OCI-LY3 (cell line): ENCODE data around the gene ZMYND10.

Experiments
- CTCF ChIP-seq: fragments of 200-600, 300-600 bp; sonication (generic); IDR thresholded peaks from 2 replicates; pipeline ENCODE4 v1.5.1; 2014; ENCODE audit warnings: antibody characterized with exemption, low read length, low read depth
- EZH2phosphoT487 ChIP-seq: fragments of 200-600 bp; shearing (Covaris generic); IDR thresholded peaks from 2 replicates; pipeline ENCODE4 v1.6.1; 2018; ENCODE audit warnings: antibody characterized with exemption, mixed run types, low read depth

GRCh38 chr3:50351323-50351697 lies 5.8 kb upstream of the ZMYND10 start:
- TF ChIP-seq CTCF = no peak
- no peak for TF ChIP-seq EZH2phosphoT487
